Activated naive CD4-positive, alpha-beta T cell treated with Interleukin-2 at 50 U/mL for 16 hours (primary cell): ENCODE measurements around the gene RNASEL.

Experiments used
- DNase-seq: peaks from one replicate; pipeline ENCODE4 v3.0.0-alpha.2; 2020

The RNASEL gene

DNA sequence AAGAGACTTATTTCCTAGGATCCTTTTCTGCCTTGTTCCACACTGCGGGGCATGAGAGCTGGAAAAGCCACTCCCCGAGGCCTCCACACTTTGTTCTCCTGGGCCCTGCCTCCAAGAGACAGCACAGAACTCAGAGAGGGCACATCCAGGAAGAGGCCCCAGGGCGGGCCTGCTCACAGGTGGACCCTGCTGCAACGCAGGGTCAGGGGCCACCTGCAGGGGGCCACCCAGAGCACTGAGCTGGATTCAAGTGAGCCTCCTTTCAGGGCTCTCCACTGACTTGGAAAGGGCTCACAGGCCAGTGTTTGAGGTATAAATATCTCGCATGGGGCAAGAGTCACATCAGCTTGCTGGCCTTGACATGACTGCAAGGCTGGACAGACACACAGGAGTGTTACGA is 10.3 kb upstream of the RNASEL start:
- peak; percentile 23 for DNase-seq

- DNase-seq, result no peak
Observed at GRCh38 chr1:182598296-182598695, 9.2 kb upstream of the RNASEL start.

DNA sequence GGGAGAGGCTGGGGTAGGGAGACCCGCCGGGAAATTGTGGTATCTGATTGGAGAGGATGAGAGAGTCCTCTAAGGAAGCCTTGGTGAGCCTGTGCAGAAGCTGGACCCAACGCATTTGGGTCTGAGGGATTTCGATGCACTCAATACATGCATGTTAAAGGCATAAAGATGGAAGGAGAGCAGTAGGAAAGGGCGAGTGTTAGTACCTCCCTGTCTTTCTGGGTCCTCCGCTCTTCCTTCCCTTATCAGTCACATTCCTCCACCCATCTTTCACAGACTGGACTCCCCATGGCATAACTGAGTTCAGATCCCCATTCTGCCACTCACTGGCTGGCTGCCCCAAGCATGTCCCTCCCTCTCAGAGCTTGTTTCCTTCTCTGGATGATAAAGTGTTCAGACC is 7.9 kb upstream of the RNASEL start:
- no peak for DNase-seq

- DNase-seq, result peak; percentile 75
Observed at GRCh38 chr1:182595641-182596240, 6.7 kb upstream of the RNASEL start.

- DNase-seq, result no peak
Observed at GRCh38 chr1:182589931-182590330, 875 bp upstream of the RNASEL start.

GRCh38 chr1:182589520-182589919 is 464 bp upstream of the RNASEL start:
- no peak for DNase-seq

DNA sequence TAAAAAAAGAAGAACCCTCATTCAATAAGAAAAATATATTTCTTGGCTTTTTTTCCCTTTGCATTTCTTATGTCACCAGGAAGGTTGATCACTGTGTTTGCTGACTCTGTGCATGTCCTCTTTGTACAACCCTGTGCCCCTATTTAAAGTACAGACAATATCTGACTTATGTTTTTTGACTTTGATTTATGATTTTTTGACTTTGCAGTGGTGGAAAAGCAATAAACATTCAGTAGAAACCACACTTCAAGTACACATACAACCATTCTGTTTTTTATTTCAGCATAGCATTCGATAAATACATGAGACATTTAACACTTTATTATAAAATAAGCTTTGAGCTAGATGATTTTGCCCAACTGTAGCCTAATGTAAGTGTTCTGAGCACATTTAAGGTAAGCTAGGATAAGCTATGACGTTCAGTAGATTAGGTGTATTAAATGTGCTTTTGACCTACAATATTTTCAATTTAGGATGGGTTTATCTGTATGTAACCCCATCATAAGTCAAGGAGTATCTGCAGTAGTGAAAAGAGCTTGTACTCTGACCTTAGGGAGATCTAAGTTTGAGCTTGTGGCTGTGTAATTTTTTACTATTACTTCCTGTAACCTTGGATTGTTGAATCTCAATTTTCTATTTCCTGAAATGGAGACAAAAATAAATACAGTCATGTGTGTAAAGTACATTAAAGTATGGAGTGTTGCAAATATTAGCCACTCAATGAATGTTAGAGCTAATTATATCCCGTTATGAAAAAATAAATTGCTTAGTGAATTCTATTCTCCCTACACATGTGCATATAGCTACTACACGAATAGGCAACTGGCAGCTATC is 1.2 kb downstream of the RNASEL start:
- no peak for DNase-seq

- DNase-seq, result no peak
Observed at GRCh38 chr1:182587093-182587492, 2.0 kb downstream of the RNASEL start.

GRCh38 chr1:182586380-182586779 is 2.7 kb downstream of the RNASEL start:
- no peak for DNase-seq

- DNase-seq, result no peak
Observed at GRCh38 chr1:182584746-182585145, 4.3 kb downstream of the RNASEL start.

DNA sequence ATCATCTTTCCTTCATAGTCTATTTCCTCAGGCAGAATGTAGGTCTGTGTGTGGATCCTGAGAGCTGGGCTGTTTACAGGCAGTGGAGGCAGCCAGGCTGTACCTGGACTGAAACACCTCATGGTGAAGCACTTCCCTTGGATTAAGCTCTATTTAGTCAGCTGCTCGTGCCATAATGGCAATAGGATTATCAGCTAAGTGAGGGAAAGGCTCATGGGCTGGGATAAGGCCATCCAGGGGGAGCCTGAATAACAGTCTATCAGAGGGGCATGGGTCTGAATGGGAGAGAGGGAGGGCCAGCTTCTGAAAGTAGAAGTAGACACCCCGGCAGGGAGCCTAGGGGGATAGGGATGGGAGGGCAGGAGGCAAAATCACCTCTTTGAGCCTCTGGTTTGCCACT is 8.3 kb downstream of the RNASEL start:
- no peak for DNase-seq

- DNase-seq, result no peak
Observed at GRCh38 chr1:182575540-182576149, 13.4 kb downstream of the RNASEL start.

GRCh38 chr1:182574156-182574555 is 14.9 kb downstream of the RNASEL start:
- no peak for DNase-seq

DNA sequence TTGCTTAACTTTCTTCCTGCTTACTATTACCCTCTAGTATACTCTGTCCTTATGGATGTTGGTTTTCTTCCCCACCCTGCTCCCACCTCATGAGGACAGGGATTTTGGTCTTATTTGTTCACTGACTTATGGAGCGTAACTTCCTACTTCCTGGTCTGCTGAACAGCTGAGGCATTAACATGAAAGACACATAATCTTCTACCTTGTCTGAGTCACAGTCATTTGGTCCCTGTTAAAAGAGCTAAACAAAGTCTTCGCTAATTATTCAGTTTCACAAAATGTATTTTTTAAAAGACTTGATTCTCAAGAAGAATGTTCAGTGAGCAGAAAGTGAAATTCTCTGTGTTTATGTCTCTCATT is 18.5 kb downstream of the RNASEL start:
- no peak for DNase-seq

- no peak for DNase-seq
Observed at GRCh38 chr1:182569939-182570610, 19.0 kb downstream of the RNASEL start.

DNA sequence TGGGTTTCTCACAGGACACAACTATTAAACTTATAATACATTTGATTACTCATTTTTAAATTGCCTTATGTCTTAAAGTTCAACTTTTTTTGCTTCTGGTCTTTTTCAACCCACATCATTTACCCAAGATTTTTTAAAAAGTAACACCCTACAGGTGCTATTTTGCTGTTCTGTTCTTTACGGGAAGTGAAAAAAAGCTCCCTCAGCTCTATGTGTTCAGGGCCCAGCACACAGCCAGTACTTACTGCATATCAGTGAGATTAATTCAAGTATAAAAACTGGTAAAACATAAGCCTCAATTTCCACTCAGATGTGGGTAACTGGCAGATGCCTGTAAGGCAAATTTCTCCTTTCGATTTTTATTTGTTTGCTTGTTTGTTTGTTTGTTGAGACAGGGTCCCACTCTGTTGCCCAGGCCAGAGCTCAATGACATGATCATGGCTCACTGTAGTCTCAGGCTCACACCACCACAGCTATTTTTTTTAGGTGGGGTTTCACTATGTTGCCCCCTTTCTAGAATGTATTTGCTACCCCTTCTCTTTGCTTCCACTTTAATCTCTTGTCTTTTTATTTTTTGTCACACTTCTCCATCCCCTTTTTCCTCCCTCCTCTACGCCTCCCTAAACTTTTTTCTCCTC is 20.3 kb downstream of the RNASEL start:
- DNase-seq, result no peak

- DNase-seq, result no peak
Observed at GRCh38 chr1:182567629-182568028, 21.4 kb downstream of the RNASEL start.

GRCh38 chr1:182565537-182565936 is 23.5 kb downstream of the RNASEL start:
- DNase-seq, result no peak

GRCh38 chr1:182564406-182565004 is 24.6 kb downstream of the RNASEL start:
- DNase-seq, result no peak

- DNase-seq, result no peak
Observed at GRCh38 chr1:182563095-182563494, 26.0 kb downstream of the RNASEL start.

GRCh38 chr1:182561456-182561855 is 27.6 kb downstream of the RNASEL start:
- no peak for DNase-seq

GRCh38 chr1:182560392-182560984 is 28.6 kb downstream of the RNASEL start:
- DNase-seq, result no peak
